Renal cortical epithelial cell (primary cell): ENCODE results near the gene PHF12. TPM values are rescaled to one million over a fixed set of nuclear protein-coding genes. Genes with fewer than 3 reads are reported as not detected.

Source experiments
- DNase-seq: peaks from one replicate; pipeline ENCODE4 v3.0.0-alpha.2; 2011; ENCODE audit warnings: low read depth
- total RNA-seq: library from RNA; depleted of rRNA; stranded (reverse); fragments of >200 nt; gene quantifications from 2 replicates; pipeline ENCODE4 v1.2.3, GENCODE V29; 2014

PHF12 gene
- total RNA-seq, 1 donor from 2014 or later: 47.0 TPM

DNA sequence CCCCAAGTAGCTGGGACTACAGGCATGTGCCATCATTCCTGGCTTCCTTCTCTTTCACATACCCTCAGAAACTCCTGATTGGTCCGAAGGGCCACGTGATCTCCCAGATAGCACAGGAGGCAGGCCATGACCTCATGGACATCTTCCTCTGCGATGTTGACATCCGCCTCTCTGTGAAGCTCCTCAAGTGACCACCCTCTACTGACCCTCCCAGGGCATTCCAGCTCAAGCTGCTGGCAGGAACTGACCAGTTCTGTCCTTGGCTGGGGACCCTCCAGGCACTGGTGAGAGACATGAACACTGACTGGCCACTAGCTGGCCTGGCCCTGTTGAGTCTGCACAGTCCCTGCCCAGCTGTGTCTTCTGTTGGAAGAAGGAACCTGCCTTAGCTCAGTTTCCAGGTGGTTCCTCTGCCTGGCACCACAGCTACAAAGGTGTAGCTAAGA is 90.9 kb downstream of the PHF12 start:
- DNase-seq: no peak

DNA sequence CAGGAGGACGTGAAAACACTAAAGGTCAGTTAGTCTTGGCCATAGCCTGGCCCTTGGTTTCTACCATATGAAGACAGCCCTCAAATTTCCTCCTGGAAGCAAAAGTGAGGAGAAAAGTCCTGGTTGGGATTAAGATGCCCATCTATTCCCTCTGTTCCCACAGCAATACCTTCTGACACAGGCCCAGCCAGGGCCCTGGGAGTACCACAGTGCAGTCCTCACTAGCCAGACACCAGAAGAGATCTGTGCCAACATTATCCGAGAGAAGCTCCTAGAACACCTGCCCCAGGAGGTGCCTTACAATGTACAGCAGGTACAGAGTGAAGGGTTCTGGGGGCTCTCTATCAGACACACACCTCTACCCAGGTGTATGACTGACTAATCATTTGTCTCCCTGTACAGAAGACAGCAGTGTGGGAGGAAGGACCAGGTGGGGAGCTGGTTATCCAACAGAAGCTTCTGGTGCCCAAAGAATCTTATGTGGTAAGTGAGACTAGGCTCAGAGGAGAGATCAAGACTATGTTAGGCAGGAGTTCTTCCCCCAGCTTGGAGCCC is 92.4 kb downstream of the PHF12 start:
- no peak for DNase-seq

GRCh38 chr17:28857905-28858800 is 93.2 kb downstream of the PHF12 start:
- no peak for DNase-seq

GRCh38 chr17:28856028-28856574 is 95.2 kb downstream of the PHF12 start:
- no peak for DNase-seq

GRCh38 chr17:28855336-28855679 is 96.0 kb downstream of the PHF12 start:
- no peak for DNase-seq

Other genes with a start within 250 kb of the PHF12 start
- gene PROCA1, start 239.6 kb downstream of the PHF12 start, total RNA-seq: 0.17 and 1.1 TPM in 2 replicates
- gene RAB34, start 233.7 kb downstream of the PHF12 start, total RNA-seq: 131 and 208 TPM in 2 replicates
- gene RPL23A, start 231.5 kb downstream of the PHF12 start, total RNA-seq: 540 and 600 TPM in 2 replicates
- gene TLCD1, start 225.3 kb downstream of the PHF12 start, total RNA-seq: 8.1 and 18.2 TPM in 2 replicates
- gene NEK8, start 222.7 kb downstream of the PHF12 start, total RNA-seq: 2.4 and 5.6 TPM in 2 replicates
- gene TRAF4, start 207.5 kb downstream of the PHF12 start, total RNA-seq: 63.8 and 103 TPM in 2 replicates
- 1.4 and 14.9 TPM in 2 replicates for gene FAM222B, start 108.7 kb downstream of the PHF12 start, total RNA-seq
- gene ERAL1, start 96.5 kb downstream of the PHF12 start, total RNA-seq: 25.7 and 42.8 TPM in 2 replicates
- 62.7 and 158 TPM in 2 replicates for gene FLOT2, start 53.8 kb downstream of the PHF12 start, total RNA-seq
- gene DHRS13, start 48.4 kb downstream of the PHF12 start, total RNA-seq: 8.0 and 16.5 TPM in 2 replicates
- not detected in 2 replicates for gene SEZ6, start 54.5 kb upstream of the PHF12 start, total RNA-seq
- gene PIPOX, start 91.6 kb upstream of the PHF12 start, total RNA-seq: 0.94 TPM in 1 of 2 replicates, not detected in the other
- 25.4 and 65.5 TPM in 2 replicates for gene MYO18A, start 228.9 kb upstream of the PHF12 start, total RNA-seq